Ramos (cell line): ENCODE measurements around the gene HCFC1.
"Not testable (repeated sequence)": the region's sequence is repeated elsewhere in the genome, so short reads cannot be mapped to it uniquely, and the experiment has no call there.

Source experiments
- in situ Hi-C: fragments of 300-500 bp; cut with MboI; formaldehyde crosslinking; loops from one replicate; pipeline ENCODE4 v1.14.3; 2022; ENCODE audit warnings: low sequenced_read_pairs; ENCODE audit not compliant: unreplicated experiment

Gene HCFC1

DNA sequence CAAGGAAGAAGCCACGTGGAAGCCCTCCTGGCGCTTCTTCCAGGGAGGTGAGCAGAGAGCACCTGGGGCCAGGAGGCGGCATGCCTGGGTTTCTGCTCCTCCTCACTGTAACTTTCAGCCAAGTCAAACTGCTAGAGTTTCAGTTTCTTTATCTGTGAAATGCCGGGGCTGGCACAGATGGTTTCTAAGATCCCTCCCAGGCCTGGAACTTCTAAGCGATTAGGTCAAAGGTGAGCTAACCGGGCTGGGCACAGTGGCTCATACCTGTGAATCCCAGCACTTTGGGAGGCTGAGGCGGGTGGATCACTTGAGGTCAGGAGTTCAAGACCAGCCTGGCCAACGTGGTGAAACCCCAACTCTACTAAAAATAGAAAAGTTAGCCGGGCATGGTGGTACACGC, 8.8 kb upstream of the HCFC1 start:
- in situ Hi-C loops = not testable (repeated sequence)

DNA sequence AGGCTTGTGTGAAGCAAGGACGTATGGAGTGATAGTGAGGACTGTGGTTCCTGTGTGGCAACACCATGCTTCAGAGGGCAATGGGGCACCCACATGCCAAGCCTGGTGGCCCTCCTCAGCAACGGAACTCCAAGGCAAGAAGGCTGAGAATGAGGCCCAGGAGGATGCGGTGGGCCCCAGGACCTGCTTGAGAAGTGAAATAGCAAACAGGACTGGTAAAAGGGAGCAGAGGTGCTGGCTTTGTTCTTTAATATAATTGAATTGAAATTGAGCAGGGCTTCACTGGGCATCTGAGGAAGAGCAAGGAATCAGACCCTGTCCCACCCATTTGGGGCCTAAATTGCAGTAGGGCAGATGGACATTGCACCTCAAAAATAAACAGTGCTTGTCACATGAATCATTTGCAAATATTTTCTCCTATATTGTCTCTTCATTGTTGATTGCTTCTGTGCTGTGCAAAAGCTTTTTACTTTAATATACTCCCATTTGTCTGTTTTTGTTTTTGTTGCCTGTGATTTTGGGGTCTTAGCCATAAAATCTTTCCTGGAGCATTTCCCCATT, 3.2 kb upstream of the HCFC1 start:
- in situ Hi-C loops = no loop called here

DNA sequence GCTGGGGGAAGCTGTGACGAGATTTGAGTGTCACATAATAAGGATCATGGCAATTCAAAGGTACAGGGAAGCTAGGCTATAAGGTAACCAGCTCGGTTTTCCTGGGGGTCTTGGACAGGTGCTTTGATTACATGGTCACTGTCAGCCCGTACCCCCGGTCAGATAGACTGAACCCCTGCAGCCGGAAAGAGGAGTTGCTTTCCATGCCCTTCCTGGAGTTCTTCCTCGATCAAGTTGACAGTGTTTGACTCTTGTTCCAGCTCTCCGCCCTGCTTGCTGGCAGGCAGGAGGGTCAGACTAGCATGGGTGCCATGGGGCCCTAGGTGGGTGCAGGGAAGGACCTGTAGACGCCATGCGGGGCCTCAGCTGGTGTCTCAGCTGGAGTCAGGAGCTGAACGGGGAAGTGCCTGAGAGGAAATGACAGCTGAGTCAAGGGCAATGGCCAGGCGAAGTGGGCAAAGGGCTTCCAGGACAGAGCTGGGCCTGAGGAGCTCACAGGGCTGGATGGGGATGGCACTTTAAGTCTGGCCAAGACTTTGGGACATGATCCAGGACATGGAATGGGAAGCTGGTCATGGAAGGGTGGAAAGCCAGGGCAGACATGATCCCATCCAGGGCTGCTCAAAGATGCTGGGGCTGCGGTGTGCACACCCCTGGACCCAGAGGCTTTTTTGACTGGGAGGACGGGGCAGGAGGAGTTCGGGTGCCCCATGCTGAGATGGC, 2.5 kb upstream of the HCFC1 start:
- in situ Hi-C loops = no loop called here

GRCh38 chrX:153973127-153974002, 1.7 kb upstream of the HCFC1 start:
- in situ Hi-C loops = no loop called here

GRCh38 chrX:153972368-153973126, 929 bp upstream of the HCFC1 start, which contains the start of gene TMEM187:
TSS of gene TMEM187 (plus strand) at chrX:153972754. CDS start at chrX:153982063, 9,309 bp downstream.
- in situ Hi-C loops = no loop called here

DNA sequence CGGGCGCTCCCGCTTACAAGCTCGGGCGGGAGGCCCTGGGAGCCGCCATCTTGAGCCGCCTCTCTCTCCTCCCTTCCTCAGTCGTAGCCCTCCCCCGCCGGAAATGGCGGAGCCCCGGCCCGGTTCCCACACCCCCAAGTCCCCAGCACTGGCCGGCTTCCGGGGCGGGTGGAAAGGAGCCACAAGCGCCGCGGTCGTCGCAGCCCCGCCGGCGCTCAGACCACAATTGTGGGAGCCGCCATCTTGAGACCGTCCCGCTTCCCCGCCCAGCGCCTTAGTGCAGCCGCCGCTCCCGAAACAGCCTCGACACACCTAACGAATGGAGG, 531 bp downstream of the HCFC1 start:
- in situ Hi-C loops = no loop called here

- in situ Hi-C loops = no loop called here
Observed at GRCh38 chrX:153970357-153971123, 1.1 kb downstream of the HCFC1 start.

GRCh38 chrX:153969904-153970356, 1.7 kb downstream of the HCFC1 start:
- in situ Hi-C loops = no loop called here

DNA sequence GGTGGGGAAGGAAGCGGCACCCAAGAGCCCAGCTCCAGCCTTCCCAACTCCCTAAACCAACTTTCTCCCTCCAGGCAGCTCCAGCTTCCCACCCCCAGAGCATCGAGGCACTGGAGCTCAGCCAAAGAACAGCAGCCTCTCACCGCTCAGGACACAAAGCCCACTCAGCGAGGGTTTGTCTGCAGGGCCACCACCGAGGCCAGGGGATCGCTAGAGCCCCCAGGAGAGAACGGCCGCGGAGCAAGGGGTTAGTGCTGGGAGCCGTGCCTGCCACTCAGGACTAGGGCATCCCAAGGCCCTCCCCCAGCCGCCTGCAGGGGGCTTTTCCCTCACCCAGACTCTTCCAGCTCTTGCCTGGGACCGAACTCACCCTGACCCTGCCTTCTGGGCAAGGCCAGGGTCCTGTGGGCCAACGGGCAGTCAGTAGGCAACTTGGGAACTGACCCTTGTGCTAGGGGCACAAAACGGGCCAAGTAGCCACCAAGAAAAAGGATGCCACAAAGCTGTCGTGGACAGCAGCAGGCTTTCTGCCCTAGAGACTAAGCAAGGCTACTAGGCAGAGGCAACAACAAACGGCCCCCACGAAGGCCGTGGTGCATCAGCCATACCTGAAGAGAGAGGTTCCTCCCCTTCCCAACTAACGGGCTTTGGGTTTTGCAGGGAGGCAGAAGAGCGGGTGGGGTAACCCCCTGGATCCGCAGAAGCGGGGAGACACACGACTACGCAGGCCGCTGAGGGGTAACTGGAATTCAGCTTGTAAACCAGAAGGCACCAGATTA, 2.3 kb downstream of the HCFC1 start:
- in situ Hi-C loops = no loop called here

DNA sequence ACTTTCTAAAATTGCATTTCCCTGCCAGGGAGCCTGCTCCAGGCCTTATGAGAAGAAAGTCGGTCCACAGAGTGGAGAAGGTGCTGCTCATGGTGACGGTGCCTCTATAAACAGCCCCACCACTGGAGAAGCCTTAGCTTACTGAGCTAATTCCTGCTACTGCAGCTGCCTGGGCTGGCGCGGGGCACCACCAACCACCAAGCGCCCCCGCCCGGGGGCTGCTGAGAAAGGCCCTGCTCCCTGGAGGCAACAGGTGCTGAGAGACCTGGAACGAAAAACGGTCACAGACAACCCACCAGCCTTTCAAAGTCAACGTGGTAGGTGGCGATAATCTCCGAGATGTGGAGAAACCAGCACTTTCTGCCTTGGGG, 2.9 kb downstream of the HCFC1 start:
- in situ Hi-C loops = no loop called here

DNA sequence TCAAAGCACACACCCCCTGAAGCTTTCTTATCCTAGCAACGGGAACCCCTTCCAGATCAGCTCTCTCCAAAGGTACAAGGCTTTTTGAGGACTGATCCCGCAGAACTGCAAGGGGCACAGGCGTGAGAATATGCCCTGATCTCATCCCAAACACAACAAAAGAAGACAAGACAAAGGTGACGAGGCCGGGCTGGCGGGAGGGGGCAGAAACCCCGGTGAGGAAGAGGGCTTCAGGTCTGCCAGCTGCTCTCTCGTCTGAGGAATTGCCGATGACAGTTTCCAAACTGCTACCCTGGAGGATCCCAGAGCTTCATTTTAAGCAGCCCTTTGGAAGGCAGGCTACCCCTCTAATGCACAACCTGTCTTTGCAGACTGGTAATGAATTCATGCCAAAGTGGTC, 3.4 kb downstream of the HCFC1 start:
- in situ Hi-C loops = no loop called here

GRCh38 chrX:153967536-153968224, 3.9 kb downstream of the HCFC1 start:
- in situ Hi-C loops = no loop called here

GRCh38 chrX:153966841-153967535, 4.6 kb downstream of the HCFC1 start:
- in situ Hi-C loops = no loop called here

GRCh38 chrX:153966283-153966688, 5.3 kb downstream of the HCFC1 start:
- in situ Hi-C loops = no loop called here

DNA sequence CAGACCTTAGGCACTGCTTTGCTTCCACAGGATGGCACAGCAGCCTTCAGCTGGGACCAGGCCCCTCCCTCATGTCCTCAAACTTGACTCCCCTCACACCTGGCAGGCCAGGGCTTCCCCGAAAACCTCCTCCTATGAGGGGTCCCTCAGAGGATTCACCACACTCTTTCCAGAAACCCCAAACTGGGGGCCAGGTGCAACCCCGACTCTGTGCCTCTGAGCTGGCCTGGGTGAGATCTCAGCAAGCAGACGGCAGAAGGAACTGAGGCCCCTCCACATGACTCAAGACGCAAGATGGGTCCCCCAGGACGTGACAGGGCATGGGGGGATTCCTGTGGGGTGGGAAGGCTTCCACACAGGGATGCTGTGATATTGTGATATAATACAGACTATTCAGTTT, 6.2 kb downstream of the HCFC1 start:
- in situ Hi-C loops = no loop called here

- in situ Hi-C loops = no loop called here
Observed at GRCh38 chrX:153964105-153964504, 7.5 kb downstream of the HCFC1 start.

DNA sequence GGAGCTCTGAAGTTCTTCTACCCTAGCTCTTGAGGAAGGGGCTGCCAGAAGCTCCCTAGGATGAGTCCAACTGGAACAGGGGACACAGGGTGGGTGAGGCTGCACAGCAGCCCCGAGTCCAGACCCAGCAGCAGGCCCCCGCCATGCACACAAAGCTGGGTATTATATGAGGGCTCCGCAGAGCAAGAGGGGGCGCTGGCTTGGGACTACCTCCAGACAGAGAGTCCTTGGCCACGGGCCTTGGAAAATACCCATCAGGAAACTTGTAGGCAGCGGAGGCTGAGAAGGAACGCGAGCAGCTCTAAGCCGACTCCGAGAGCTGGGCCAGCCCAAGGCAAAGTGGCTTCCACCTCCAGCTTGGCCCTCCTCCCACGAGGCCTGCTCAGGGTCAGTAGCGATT, 8.1 kb downstream of the HCFC1 start:
- in situ Hi-C loops = no loop called here

DNA sequence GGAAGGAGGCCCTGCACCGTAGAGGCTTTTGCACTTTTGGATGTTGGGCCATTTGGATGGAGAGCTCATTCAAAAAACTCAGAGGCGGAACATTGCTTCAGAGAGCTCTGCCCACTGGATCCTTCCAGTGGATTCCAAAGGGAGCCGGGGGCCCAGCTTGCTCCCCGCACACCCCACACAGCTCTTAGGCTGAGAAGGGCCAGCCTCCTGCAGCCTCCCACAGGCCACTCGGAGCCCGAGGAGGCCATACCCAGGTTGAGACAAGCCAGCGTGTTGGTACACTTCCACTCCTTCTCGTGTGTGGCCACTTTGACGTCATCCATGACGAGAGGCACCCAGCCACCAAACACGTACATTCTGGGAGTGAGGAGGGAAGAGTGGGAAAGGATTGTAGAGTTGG, 10.3 kb downstream of the HCFC1 start:
- in situ Hi-C loops = no loop called here
